GM18511 (cell line): ENCODE measurements around the gene HECTD3.
A peak's percentile ranks its signal among the peaks of the same experiment; 100 is the strongest.

Source experiments
- ATAC-seq: cut with Tn5 transposase; IDR thresholded peaks from one replicate; pipeline ENCODE4 v1.9.1; 2021; ENCODE audit warnings: mild to moderate bottlenecking, moderate library complexity; ENCODE audit not compliant: unreplicated experiment

Gene HECTD3

DNA sequence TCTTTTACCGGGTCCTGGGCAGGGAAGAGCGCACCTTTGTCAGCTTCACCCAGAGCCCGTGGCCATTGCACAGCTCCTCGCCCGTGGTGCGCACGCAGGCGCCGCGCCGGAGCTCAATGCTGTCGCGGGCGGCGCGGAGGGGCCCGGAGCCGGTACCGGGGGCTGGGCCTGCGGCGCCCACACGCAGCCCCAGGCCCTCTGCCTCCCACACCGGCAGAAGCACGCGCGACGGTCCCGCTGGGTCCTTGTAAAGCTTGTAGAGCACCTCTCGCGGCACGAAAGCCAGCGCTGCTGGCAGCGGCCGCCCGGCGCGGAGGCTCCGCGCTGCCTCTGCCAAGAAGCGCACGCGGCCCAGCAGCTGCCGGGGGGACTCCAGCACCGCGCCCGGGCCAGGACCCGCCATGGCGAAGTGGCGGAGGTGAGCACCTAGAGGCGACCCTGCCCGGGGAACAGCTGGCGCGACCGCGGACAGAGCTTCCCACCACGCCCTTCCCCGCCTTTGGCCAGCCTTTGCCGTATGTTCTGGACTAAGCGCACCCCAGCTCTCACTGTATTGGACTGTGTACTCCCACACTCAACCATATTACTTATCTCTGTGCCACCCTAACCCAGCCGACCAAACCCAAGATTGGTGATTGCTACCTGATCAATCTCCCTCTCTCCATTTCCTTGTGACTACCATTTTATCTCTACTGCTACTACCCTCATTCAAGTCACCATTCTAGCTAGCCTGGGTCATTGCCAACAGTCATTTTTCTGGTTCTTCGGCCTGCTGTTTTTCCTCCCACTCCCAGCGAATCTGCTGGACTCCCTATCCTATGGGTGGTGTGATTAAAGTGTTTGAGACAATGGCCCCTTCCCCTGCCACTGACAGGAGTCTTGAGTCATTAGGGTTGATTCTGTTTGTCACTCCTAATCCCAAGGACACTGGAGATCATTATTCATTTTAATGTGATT lies at the start of gene HECTD3:
TSS of gene HECTD3 (minus strand) at position 470 of the 957 bp plus-strand sequence. CDS start at position 403, 67 bp downstream.
- ATAC-seq: peak; percentile 80

DNA sequence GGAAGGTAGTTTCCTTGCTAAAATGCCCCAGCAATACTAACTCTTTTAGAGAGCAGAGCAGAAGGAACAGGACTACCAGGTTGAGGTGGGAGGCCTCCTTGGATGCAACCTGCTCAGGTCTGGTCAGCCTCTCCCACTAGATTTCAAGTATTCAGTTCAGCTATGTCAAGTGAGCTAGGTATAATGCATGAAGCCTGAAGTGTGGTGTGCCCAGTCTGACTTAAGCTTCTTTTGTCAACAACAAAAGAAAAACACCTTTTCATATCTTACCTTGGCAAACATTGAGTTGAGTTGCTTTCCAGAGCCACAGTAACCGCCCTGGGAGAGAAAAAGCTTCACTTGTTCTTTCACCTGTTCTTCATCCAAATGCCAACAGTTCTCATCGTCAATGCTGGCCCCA lies 48.7 kb upstream of the HECTD3 start:
- no peak for ATAC-seq

DNA sequence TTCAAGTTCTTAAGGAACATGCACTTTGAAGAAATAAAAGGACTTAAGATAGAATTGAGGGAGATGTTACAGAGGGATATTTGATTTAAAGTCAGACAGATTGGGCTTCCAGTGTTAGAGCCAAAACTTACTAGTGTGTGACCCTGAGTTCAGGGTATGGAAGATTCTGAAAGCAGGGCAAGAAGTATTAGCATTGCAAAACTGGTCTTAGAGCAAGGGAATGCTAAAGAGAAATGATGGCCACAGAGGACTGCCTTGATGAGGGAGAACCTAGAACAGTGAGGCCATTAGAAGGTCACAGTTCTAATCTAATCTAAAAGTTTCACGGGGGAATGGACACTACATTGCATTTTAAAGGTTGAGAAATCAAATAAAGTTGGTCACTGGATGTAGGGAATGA lies 46.4 kb upstream of the HECTD3 start:
- ATAC-seq: no peak

DNA sequence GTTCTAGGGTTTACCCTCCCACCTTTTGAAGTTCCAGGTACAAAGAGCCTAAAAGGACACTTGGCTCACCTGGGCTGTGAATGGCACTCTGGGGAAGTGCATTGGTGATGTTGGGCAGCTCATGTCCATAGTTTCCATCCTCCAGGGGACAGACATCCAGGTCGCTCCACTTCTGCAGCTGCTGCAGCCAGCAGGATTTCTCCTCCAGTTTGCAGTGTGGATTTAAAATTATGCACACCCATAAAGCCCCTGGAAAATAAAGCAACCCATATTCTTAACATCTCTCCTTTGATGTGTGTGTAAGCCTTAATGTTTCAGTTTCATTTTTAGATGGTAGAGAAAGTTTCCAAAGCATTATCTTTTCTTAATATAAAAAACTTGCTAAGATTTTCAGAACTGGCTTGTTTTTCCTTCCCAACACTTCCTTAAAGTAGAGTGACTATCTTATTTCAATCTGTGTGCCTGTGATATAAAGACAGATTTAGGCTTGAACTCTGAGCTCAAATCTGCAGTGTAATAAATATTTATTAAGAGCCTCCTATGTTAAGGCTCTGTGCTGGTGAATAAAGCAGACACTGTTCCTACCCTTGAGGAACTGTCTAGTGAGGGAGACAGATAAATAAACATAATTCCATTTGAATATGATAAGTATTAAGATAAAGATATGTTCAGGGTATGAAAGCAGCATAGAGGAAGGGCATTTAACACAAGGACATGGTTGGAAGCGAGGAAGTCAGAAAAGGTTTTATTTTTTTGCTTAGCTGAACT lies 40.1 kb upstream of the HECTD3 start:
- no peak for ATAC-seq

DNA sequence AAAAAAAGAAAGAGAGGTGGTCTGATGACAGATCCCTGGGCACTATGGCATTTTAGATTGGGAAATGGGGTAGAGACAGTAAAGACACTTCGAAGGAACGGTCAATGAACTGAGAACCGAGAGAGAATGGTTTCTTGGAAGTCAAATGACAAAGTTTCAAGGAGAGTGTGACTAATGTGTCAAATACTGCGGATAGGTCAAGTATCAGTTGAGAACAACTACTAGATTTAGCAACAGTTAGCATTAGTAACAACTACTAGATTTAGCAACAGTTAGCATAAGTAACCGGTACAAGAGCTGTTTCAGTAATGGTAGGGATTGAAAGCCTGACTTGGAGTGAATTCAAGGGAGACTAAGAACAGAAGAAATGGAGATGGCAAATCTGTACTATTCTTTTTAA lies 35.9 kb upstream of the HECTD3 start:
- no peak for ATAC-seq

DNA sequence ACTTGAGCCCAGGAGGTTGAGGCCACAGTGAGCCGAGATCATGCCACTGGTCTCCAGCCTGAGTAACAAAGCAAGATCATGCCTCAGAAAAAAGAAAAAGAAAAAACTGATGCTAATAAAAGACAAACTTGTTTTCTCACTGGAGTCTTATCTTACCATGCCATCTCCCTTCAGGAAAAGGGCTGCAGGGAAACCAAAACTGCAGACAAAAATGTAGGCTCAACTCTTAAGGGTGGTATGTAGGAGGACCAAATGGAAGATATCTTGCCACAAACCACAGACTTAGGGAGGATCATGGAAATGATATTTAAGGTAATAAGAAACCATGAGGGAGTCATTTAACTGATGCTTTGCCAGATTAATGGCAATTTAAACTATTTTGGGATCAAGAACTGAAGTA lies 33.8 kb upstream of the HECTD3 start:
- ATAC-seq: no peak

DNA sequence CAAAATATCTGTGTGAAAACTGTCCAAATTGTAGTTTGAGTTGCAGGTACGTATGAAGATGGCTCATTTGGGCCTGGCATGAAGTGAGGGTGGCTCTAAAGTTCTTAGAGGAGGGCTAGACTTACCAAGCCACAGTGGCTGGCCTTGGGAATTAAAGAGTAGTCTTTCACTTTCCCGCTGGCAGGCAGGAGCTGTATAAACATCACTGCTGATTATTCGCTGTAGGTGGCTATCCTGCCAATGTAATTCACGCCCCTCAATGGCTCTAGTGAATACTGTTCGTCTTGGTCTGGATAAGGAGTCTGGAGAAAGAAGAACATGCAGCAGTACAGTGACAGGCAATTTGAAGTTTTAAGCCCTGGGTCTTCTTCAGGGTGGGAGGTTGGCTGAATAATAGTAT lies 32.0 kb upstream of the HECTD3 start:
- ATAC-seq: no peak

DNA sequence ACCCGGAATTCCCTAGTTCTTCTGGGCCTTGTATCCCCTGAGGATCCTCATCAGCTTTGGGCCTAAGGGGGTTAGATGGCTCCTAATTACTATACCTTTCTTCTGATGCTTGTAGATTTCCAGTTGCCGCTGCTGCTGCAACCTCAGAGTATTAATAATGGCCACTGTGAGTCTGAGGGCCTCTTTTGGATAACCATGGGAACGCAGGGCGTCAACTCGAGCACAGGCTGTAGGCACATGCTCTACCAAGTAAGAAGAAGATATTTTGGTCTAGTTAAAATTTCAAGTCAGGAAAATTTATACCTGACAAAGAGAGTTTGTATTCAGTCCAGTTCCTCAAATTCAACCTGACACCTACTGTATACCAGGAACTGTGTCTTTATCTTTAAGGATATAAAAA lies 29.2 kb upstream of the HECTD3 start:
- no peak for ATAC-seq

DNA sequence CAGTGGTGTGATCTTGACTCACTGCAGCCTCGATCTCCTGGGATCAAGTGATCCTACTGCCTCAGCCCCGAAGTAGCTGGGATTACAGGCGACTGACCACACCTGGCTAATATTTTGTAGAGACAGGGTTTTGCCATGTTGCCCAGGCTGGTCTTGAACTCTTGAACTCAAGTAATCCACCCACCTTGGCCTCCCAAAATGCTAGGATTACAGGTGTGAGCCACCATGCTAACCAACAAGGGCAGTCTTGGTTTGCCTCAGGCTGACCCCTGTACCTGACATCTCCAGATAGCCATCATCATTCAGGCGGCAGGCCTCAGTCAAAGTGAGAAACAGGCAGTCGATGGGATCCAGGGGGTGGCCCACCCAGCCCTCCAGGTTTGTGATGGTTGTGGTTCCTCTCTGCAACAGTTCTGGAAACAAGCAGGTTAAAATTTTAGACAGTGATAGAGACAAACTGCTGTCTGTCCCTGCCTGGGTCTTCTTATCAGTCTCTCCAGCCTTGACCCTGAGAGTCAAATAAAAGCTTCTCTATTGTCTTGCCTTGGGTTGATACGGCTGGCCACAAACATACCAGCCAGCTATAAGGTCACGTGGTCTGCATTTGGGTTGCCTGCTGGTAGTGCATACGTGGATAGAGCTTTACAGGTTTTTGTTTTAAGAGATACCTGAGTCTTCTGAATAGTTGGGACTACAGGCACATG lies 27.7 kb upstream of the HECTD3 start:
- no peak for ATAC-seq

DNA sequence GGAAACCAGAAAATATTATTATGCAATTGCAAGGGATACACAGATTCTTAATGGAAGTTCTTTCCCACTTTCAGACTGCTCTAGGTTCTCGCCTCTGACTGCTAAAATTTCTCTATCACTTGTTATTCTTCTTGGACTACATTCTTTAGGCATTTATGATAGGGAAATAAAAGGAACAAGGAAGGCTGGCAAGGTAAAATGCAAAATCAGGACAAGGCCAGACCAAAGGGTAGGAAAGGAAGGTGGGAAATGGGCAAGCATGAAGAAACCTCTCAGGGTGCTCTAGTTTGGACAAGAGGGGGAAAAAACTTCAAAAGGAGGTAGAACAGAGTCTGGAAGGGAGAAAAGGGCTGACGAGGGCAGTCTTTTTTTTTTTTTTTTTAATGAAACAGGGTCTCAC lies 27.1 kb upstream of the HECTD3 start:
- ATAC-seq: no peak

DNA sequence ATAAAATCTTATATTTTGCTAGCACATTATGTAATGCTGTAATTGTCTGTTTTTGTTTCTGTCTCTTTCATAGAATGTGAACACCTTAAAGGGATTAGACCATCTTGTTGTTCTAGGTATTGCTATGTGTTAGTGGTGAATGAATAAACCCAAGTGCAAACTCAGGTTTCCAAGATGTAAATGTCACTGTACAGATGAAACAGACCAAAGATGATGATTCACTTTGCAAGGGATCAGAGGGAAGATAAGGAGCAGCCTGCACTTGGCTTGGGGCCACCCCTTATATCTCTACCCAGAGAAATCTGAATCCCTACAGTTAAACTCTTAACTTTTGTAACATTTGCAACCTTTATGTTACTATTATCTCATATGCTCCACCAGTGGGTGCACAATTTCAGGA lies 26.3 kb upstream of the HECTD3 start:
- ATAC-seq: no peak

DNA sequence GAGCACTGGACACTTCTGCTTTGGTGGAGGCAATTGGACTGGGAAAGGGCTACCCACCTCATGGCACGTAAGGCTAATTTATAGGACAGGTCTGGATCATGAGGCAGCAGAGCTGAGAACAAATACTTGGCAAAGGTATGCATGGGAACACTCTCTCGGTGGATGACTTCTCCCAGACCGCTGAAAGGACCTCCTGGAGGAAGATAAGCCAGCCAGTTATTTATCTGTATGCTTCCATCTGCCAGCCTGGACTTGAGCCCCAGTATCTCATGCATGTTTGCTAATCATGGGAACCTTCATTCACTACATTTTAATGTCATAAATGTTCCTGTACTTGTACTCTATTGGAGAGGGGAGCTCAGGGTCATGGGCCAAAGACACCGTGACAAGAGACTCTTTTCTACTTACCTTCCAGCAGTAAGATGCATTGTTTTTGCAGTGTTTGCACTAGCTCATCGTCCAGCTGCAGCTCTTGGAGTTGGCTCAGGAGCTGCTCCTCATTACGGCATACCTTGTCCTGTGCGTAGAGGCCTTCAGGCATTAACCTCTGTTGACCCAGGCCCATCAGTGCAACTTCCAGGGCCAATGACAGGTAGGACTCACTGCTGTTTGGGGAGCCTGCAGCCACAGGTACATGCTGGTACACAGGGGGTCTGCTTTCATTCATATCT lies 24.6 kb upstream of the HECTD3 start:
- no peak for ATAC-seq

DNA sequence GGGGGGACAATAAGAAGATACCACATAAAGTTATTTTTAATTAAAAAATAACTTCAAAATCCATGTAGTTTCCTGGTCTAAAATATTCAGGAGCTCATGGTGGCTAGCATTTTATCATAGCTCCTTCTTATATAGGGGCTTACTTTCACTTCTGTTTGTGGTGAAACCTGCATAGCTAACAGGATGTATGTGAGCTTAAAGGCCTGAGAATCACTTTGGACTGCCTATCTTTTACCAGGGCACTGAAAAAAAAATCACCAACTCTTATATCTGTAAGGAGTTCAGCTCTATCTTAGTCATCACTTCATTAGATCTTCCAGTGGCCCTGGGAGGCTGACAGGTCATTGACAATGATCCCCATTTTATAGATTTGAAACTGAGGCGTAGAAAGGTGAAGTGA lies 22.2 kb upstream of the HECTD3 start:
- ATAC-seq: peak; percentile 56

DNA sequence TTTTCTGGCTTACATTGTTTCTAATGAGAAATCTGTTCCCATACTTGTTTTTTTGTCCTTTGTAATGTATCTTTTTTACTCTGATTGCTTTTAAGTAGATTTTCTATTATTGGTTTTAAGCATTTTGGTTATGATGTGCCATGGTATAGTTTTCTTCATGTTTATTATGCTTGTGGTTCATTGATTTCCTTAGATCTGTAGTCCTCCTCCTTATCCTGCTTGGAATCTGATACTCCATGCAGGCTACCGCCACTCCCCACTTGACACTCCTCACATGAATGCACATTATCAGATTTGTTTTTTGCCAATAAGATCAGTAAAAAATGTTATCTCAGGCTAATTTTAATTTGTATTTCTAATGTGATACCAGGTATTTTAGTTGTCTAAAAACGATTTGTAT lies 21.7 kb upstream of the HECTD3 start:
- ATAC-seq: no peak

DNA sequence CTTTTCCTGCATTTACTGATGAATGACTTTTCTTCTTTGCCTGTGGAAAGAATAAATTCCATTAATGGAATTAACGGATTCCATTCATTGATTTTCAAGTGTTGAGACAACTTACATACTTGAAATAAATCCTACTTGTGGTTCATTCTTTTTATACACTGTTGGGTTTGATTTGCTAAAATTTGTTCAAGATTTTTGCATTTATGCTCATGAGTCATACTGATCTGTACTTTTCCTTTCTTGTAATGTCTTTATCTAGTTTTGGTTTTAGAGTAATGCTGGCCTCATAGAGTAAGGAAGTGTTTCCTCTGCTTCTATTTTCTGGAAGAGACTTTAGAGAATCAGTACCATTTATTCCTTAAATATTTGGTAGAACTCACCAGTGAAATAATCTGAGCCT lies 15.3 kb upstream of the HECTD3 start:
- no peak for ATAC-seq

DNA sequence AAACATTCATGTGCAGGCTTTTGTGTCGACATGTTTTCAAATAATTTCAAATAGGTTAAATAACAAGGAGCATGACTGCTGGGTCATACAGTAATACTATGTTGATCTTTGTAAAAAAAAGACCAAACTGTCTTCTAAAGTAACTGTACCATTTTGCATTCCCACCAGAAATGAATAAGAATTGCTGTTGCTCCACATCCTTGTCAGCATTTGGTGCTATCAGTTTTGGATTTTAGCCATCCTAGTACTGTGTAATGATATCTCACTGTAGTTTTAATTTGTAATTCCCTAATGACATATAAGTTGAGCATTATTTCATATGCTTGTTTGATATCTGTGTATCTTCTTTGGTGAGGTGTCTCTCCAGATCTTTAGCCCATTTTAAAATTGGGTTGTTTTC lies 12.5 kb upstream of the HECTD3 start:
- ATAC-seq: no peak

DNA sequence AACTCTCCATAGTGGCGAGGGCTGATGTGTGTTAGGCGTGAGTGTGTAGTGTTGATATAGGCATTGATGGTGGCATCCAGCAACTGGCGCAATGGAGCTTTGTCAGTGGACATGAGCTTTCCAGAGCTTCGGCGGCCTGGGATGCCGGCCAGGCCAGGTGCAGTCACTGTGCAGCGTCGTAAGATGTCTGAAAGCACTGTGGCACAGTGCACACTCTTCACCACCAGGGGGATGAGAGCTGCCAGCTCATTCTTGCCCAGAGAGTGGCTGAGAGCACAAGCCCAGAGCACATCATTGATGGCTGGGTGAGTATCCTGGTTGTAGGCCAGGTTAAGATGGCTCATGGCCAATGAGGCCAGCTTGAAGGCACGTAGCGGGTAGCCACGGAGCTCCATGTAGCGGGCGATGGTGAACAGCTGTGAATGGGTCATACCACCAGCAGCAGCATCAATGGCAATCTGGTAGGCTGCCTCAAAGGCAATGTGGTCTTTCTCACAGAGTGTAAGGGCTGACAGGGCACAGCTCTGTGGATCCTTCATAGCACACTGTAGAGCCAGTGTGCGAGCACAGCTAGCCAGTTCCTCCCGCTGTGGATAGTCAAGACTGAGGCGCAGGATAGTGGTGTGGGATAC lies 7.6 kb upstream of the HECTD3 start:
- ATAC-seq: no peak

DNA sequence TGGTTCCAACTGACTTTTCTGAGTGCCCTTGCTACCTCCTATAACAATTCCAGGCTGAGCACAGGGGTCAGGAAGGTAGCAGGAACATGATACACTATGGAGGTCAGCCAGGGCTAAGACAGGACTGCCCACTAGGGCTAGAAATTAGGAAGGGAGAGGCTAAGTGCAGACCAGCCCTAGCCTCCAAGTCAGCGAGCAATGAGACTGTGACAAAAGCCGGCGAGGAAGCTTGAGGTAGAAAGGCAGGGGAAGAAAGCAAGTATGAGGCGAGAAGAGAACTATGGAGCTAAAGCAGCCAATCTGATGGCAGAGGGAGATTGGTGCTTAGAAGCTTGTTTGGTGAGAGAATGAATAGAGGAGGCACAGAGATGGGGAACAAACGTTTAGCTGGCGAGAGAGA lies 5.6 kb upstream of the HECTD3 start:
- no peak for ATAC-seq

DNA sequence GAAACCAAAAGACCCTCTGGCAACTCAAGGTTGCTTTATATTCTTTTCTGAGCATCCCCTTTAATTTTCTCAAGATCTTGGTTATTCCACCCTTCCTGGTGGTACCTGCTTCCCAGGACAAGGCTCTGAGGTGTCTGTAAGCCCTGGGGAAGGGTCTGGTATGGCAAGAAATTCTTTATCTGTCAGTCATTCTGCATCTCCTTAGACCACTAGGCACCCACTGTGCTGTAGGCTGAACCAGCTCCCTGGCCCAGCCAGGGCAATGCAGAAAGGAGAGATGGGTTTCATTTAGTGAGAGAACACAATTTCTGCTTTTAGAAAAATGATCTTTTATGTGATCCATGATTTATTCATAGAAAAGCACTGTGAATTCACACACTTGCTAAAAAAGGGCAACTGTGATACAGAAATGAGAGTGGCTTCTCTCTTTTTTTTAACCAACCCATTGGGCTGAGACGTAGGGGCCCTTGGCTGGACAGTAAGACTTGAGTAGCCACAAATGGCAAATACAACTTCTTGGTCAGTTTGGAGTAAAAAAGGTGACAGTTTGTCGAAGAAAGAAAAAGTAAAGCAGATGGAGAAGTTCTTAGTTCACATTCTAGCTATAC lies 5.1 kb upstream of the HECTD3 start:
- ATAC-seq: no peak

DNA sequence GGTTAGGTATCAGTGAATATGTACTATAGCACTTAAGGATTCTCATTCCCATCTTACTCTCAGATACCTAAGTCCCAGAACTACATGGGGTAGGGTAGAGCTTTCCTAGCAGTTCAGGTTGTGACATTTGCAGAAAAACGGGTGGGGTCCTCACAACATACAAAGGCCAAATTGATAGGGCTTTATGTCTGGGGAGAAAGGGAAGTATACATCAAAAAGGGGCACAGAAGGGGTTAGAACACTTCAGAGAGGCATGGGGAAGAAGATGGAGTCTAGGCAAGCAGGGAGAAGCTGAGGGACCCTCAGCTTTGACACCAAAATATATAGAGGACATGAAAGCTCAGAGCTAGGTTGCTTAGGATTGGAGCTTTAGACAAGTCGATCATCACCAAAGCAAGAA lies 4.6 kb upstream of the HECTD3 start:
- ATAC-seq: no peak
